ENCODE measurements around the gene RYK.

Gene RYK

GRCh38 chr3:134146666-134147065 is 104.0 kb downstream of the RYK start:
- DNase-seq = no peak

- DNase-seq = no peak
Measured at GRCh38 chr3:134145183-134145582, 105.5 kb downstream of the RYK start.

GRCh38 chr3:134144694-134145093 is 106.0 kb downstream of the RYK start:
- no peak for DNase-seq

- DNase-seq = no peak
Measured at GRCh38 chr3:134143828-134144401, 106.7 kb downstream of the RYK start.

GRCh38 chr3:134136604-134137003 is 114.1 kb downstream of the RYK start:
- no peak for DNase-seq

GRCh38 chr3:134134698-134135415 is 115.8 kb downstream of the RYK start:
- DNase-seq = no peak

GRCh38 chr3:134134240-134134639 is 116.4 kb downstream of the RYK start:
- no peak for DNase-seq

GRCh38 chr3:134132961-134133360 is 117.7 kb downstream of the RYK start:
- no peak for DNase-seq

- DNase-seq = no peak
Measured at GRCh38 chr3:134126153-134126552, 124.5 kb downstream of the RYK start.

- DNase-seq = no peak
Measured at GRCh38 chr3:134114726-134115125, 135.9 kb downstream of the RYK start.

- no peak for DNase-seq
Measured at GRCh38 chr3:134111616-134112015, 139.0 kb downstream of the RYK start.

- DNase-seq = no peak
Measured at GRCh38 chr3:134110963-134111362, 139.7 kb downstream of the RYK start.

Measured in CD4-positive, alpha-beta T cell treated with Interferon gamma for 1 hour (primary cell).